ENCODE results near the gene FHOD3. TPM values are rescaled to one million over a fixed set of nuclear protein-coding genes. Genes with fewer than 3 reads are reported as not detected.

Gene FHOD3
- total and polyA plus RNA-seq, 2 experiments from 2014 or later: 2.7 to 8.7 TPM

- no peak overlapping the region for H3K4me3 Mint-ChIP-seq
- peaks cover 11% of the 10 kb centered on the region; the same call in 1 of the 2 replicates for H3K36me3 ChIP-seq (ENCODE audit: insufficient read depth)
- no peaks in the 10 kb centered on the region for H3K79me2 ChIP-seq (replicated peaks; ENCODE audit: insufficient read depth)
- DNase-seq (ENCODE audit: low spot score): no peak
- no peak overlapping the region for H3K4me3 ChIP-seq
- TF ChIP-seq EZH2 (IDR thresholded peaks at IDR 0.05; ENCODE audit: low read depth, unreplicated experiment): no peak
- no peak for TF ChIP-seq STAT1 (IDR thresholded peaks at IDR 0.05; ENCODE audit: unreplicated experiment)
- no peak for TF ChIP-seq ZNF331 (CRISPR knock-in tag; IDR thresholded peaks at IDR 0.05; ENCODE audit: low read depth)
- no peak for TF ChIP-seq CTCF (conservative IDR thresholded peaks at IDR 0.05; ENCODE audit: low read depth in 2 of 2)
- TF ChIP-seq REST (IDR thresholded peaks at IDR 0.05; ENCODE audit: unreplicated experiment): no peak
- TF ChIP-seq ETS1 (IDR thresholded peaks at IDR 0.05): no peak
- TF ChIP-seq NANOG (IDR thresholded peaks at IDR 0.05; ENCODE audit: borderline replicate concordance): no peak
- no peak for TF ChIP-seq EZH2phosphoT487 (IDR thresholded peaks at IDR 0.05; ENCODE audit: unreplicated experiment)
- no peak for TF ChIP-seq CREB1 (CRISPR knock-in tag; IDR thresholded peaks at IDR 0.05; ENCODE audit: low read depth)
- no peak for TF ChIP-seq ZNF462 (CRISPR knock-in tag; IDR thresholded peaks at IDR 0.05)
- TF ChIP-seq JUNB (IDR thresholded peaks at IDR 0.05; ENCODE audit: unreplicated experiment): no peak
- TF ChIP-seq ZNF114 (CRISPR knock-in tag; IDR thresholded peaks at IDR 0.05): no peak
- TF ChIP-seq POLR2AphosphoS5 (IDR thresholded peaks at IDR 0.05; ENCODE audit: low read depth): no peak
- H3K9me3 Mint-ChIP-seq: no peaks in the 10 kb centered on the region
- H3K36me3 Mint-ChIP-seq (ENCODE audit: low read depth): peaks cover 30% of the 10 kb centered on the region
- peaks cover 1% of the 10 kb centered on the region for H3K27me3 Mint-ChIP-seq (ENCODE audit: insufficient read depth, low read depth, poor library complexity)
- peaks cover 20% of the 10 kb centered on the region for H4K20me1 ChIP-seq (replicated peaks; ENCODE audit: insufficient read depth)
- H3K4me1 ChIP-seq (ENCODE audit: insufficient read depth): no peaks in the 10 kb centered on the region
- no peak overlapping the region for H2AFZ ChIP-seq
- H3F3A ChIP-seq (replicated peaks; ENCODE audit: low read depth): no peaks in the 10 kb centered on the region
- no peaks in the 10 kb centered on the region; the same call in 2 of the 3 replicates for H3K4me1 Mint-ChIP-seq
- H3K27ac Mint-ChIP-seq: no peak overlapping the region
- no peaks in the 10 kb centered on the region for H3K9me2 ChIP-seq (ENCODE audit: insufficient read depth)
- H3K27ac ChIP-seq (ENCODE audit: low read depth): no peak overlapping the region
- H3K27me3 ChIP-seq (ENCODE audit: insufficient read depth): no peaks in the 10 kb centered on the region
- ATAC-seq: no peak
- no peak overlapping the region for H3K4me2 ChIP-seq
Observed at GRCh38 chr18:36812678-36813077, 515.2 kb downstream of the FHOD3 start.
